HepG2 (cell line): ENCODE measurements around the gene ABHD6. TPM values are rescaled to one million over a fixed set of nuclear protein-coding genes. Genes with fewer than 3 reads are reported as not detected.

Experiments used
- ASH2L ChIP-seq: fragments of 300-600, 200-600 bp; sonication (generic); IDR thresholded peaks from 2 replicates; pipeline ENCODE4 v1.7.0; 2017; ENCODE audit warnings: low read depth, mild to moderate bottlenecking, moderate library complexity, mixed read lengths, low read length; ENCODE audit not compliant: insufficient read length
- CREM ChIP-seq, 2 experiments: sonication (generic) in 1 of 2; formaldehyde crosslinking in 1 of 2; IDR thresholded peaks; 2 replicates each; pipeline versions ENCODE4 v1.4.0 to v1.6.1; 2016 to 2020; ENCODE audit warnings: antibody characterized with exemption in 1 of 2, mild to moderate bottlenecking in 1 of 2, missing genetic modification reagents in 1 of 2
- ETV5 ChIP-seq: IDR thresholded peaks from 2 replicates; pipeline ENCODE4 v1.6.1; 2018; ENCODE audit warnings: missing biosample characterization, missing genetic modification reagents, inconsistent platforms, borderline replicate concordance
- GATAD2A ChIP-seq: IDR thresholded peaks from 2 replicates; pipeline ENCODE4 v1.6.1; 2016
- GRHL1 ChIP-seq: sonication (generic); formaldehyde crosslinking; conservative IDR thresholded peaks from 2 replicates; pipeline ENCODE4 v1.8.0; 2022; ENCODE audit warnings: missing genetic modification reagents
- HNRNPUL1 ChIP-seq: fragments of 200-400 bp; formaldehyde crosslinking; IDR thresholded peaks from 2 replicates; pipeline ENCODE4 v1.6.1; 2017; ENCODE audit warnings: low read depth, mild to moderate bottlenecking, low read length, moderate library complexity
- ZFY ChIP-seq: sonication (generic); formaldehyde crosslinking; IDR thresholded peaks from 2 replicates; pipeline ENCODE4 v1.4.0; 2020; ENCODE audit warnings: missing genetic modification reagents
- ZNF503 ChIP-seq: sonication (generic); formaldehyde crosslinking; IDR thresholded peaks from 2 replicates; pipeline ENCODE4 v1.4.0; 2020; ENCODE audit warnings: missing genetic modification reagents
- ZNF7 ChIP-seq: IDR thresholded peaks from 2 replicates; pipeline ENCODE4 v1.6.1; 2016; ENCODE audit warnings: missing biosample characterization, missing genetic modification reagents
- ZNF780A ChIP-seq: sonication (generic); formaldehyde crosslinking; IDR thresholded peaks from 2 replicates; pipeline ENCODE4 v1.8.0; 2022; ENCODE audit warnings: mild to moderate bottlenecking, missing genetic modification reagents, moderate library complexity
- polyA plus RNA-seq, 8 experiments: library from polyadenylated mRNA; depleted of rRNA in 3 of 8; stranded (reverse) in 7 of 8; unstranded in 1 of 8; fragments of >200 nt; fragmentation: Illumina TruSeq in 4 of 8; extraction: Trizol in 4 of 8; gene quantifications; 2 replicates each; pipeline versions ENCODE4 v1.2.1 to v1.2.3, GENCODE V29; 2011 to 2016; ENCODE audit warnings: low read depth in 4 of 8, missing spikeins in 1 of 8, mixed read lengths in 1 of 8; ENCODE audit not compliant: insufficient read depth in 1 of 8
- total RNA-seq, 5 experiments: library from RNA; depleted of rRNA; stranded (reverse); fragments of >200 nt; fragmentation: Illumina TruSeq; extraction: Trizol; gene quantifications; 2 replicates each; pipeline ENCODE4 v1.2.3, GENCODE V29; 2016; ENCODE audit warnings: low read depth in 1 of 5
- TF ChIP-seq, protein P1 (sequence below): sonication (generic); formaldehyde crosslinking; IDR thresholded peaks from 2 replicates; pipeline ENCODE4 v1.4.0; 2020; ENCODE audit warnings: mild to moderate bottlenecking, missing genetic modification reagents
- TF ChIP-seq, protein P2 (sequence below): IDR thresholded peaks from 2 replicates; pipeline ENCODE4 v1.6.1; 2016; ENCODE audit warnings: missing compliant biosample characterization, missing genetic modification reagents, borderline replicate concordance
- TF ChIP-seq, protein P3 (sequence below): sonication (generic); formaldehyde crosslinking; IDR thresholded peaks from 2 replicates; pipeline ENCODE4 v1.5.0; 2020; ENCODE audit warnings: mild to moderate bottlenecking, missing genetic modification reagents, borderline replicate concordance
- TF ChIP-seq, protein P4 (sequence below): IDR thresholded peaks from 2 replicates; pipeline ENCODE4 v1.6.1; 2016; ENCODE audit warnings: mild to moderate bottlenecking, missing biosample characterization, missing genetic modification reagents

Gene ABHD6
- total and polyA plus RNA-seq, 2 of the 13 experiments (the other 11 are each of a cell fraction or from before 2014, with no cell fraction given) = 9.0 to 17.2 TPM

- no peak for TF ChIP-seq ZNF780A
- TF ChIP-seq, protein P1, sequence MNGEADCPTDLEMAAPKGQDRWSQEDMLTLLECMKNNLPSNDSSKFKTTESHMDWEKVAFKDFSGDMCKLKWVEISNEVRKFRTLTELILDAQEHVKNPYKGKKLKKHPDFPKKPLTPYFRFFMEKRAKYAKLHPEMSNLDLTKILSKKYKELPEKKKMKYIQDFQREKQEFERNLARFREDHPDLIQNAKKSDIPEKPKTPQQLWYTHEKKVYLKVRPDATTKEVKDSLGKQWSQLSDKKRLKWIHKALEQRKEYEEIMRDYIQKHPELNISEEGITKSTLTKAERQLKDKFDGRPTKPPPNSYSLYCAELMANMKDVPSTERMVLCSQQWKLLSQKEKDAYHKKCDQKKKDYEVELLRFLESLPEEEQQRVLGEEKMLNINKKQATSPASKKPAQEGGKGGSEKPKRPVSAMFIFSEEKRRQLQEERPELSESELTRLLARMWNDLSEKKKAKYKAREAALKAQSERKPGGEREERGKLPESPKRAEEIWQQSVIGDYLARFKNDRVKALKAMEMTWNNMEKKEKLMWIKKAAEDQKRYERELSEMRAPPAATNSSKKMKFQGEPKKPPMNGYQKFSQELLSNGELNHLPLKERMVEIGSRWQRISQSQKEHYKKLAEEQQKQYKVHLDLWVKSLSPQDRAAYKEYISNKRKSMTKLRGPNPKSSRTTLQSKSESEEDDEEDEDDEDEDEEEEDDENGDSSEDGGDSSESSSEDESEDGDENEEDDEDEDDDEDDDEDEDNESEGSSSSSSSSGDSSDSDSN (CRISPR knock-in tag) = no peak
- no peak for TF ChIP-seq ZFY (CRISPR knock-in tag)
- TF ChIP-seq GATAD2A (CRISPR knock-in tag) = peak; percentile 79
- TF ChIP-seq, protein P2, sequence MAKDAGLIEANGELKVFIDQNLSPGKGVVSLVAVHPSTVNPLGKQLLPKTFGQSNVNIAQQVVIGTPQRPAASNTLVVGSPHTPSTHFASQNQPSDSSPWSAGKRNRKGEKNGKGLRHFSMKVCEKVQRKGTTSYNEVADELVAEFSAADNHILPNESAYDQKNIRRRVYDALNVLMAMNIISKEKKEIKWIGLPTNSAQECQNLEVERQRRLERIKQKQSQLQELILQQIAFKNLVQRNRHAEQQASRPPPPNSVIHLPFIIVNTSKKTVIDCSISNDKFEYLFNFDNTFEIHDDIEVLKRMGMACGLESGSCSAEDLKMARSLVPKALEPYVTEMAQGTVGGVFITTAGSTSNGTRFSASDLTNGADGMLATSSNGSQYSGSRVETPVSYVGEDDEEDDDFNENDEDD (CRISPR knock-in tag) = peak; percentile 14; the same call in 1 of the 2 replicates
- TF ChIP-seq GRHL1 (CRISPR knock-in tag) = no peak
- no peak for TF ChIP-seq ZNF7
- peak; percentile 30 for TF ChIP-seq ASH2L
- TF ChIP-seq ETV5 (CRISPR knock-in tag) = peak; percentile 9; the same call in 1 of the 2 replicates
- TF ChIP-seq, protein P3, sequence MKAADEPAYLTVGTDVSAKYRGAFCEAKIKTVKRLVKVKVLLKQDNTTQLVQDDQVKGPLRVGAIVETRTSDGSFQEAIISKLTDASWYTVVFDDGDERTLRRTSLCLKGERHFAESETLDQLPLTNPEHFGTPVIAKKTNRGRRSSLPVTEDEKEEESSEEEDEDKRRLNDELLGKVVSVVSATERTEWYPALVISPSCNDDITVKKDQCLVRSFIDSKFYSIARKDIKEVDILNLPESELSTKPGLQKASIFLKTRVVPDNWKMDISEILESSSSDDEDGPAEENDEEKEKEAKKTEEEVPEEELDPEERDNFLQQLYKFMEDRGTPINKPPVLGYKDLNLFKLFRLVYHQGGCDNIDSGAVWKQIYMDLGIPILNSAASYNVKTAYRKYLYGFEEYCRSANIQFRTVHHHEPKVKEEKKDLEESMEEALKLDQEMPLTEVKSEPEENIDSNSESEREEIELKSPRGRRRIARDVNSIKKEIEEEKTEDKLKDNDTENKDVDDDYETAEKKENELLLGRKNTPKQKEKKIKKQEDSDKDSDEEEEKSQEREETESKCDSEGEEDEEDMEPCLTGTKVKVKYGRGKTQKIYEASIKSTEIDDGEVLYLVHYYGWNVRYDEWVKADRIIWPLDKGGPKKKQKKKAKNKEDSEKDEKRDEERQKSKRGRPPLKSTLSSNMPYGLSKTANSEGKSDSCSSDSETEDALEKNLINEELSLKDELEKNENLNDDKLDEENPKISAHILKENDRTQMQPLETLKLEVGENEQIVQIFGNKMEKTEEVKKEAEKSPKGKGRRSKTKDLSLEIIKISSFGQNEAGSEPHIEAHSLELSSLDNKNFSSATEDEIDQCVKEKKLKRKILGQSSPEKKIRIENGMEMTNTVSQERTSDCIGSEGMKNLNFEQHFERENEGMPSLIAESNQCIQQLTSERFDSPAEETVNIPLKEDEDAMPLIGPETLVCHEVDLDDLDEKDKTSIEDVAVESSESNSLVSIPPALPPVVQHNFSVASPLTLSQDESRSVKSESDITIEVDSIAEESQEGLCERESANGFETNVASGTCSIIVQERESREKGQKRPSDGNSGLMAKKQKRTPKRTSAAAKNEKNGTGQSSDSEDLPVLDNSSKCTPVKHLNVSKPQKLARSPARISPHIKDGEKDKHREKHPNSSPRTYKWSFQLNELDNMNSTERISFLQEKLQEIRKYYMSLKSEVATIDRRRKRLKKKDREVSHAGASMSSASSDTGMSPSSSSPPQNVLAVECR (CRISPR knock-in tag) = peak; percentile 36; the same call in 1 of the 2 replicates
- TF ChIP-seq, protein P4, sequence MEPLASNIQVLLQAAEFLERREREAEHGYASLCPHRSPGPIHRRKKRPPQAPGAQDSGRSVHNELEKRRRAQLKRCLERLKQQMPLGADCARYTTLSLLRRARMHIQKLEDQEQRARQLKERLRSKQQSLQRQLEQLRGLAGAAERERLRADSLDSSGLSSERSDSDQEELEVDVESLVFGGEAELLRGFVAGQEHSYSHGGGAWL (CRISPR knock-in tag) = peak; percentile 68; the same call in 1 of the 2 replicates
- 0 out of 2 replicates have a peak, but pooled peaks have one; percentile 27 for TF ChIP-seq CREM (IDR thresholded peaks at IDR 0.05)
- TF ChIP-seq CREM (CRISPR knock-in tag; IDR thresholded peaks at IDR 0.05) = no peak
- TF ChIP-seq HNRNPUL1 = no peak
- TF ChIP-seq ZNF503 (CRISPR knock-in tag) = 0 out of 2 replicates have a peak, but pooled peaks have one; percentile 29
Measured at GRCh38 chr3:58217209-58217811, 20.3 kb upstream of the ABHD6 start (continued).
